Measurements from ENCODE around the gene SENP2. TPM values are rescaled to one million over a fixed set of nuclear protein-coding genes. Genes with fewer than 3 reads are reported as not detected.

SENP2 gene
- total RNA-seq, 3 donors from 2014 or later = 27.1 to 40.5 (median 28.4) TPM

DNA sequence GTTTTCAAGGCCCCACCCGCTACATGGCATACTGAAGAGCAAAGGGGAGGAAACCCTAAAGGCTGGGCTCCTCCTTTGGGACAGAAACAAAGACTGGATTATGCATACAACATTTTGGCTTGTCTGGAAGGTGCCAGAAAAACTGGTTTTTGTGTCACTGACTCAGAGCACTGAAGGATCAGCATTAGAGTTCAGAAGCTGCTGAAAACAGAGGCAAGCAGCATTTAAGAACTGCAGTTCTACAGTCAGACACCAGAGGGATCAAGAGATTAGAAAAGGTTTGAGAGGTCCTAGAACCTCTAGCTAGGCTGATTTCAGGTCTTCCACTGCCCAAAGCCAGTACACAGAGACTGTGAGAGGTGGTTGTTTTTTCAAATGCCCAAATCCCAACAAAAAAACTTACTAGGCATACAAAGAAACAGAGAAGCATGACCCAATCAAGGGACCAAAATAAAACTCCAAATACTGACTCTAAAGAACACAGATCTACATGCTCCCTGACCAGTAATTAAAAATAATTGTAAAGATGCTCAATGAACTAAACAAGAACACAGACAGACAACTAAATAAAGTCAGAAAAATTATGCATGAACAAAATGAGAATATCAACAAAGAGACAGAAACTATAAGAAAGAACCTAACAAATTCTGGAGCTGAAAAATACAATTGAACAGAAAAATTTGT is 91.2 kb downstream of the SENP2 start:
- DNase-seq (peak in 1 of 3 donors; percentile 75), ATAC-seq (peak; percentile 86)
- intact Hi-C loops (cut with DNase I, micrococcal nuclease) = loop anchor here in 1 of 2 donors (5.0 kb wide), 1 partner anchor 90 kb away; no protein-coding TSS in a partner anchor
- Histone ChIP-seq H3K36me3 (ENCODE audit: low read depth) (peaks cover 4% of the 10 kb centered on the region), H3K4me1 (ENCODE audit: low read depth) (no peaks in the 10 kb centered on the region), H3K9me3 (no peaks in the 10 kb centered on the region), H3K4me3 (no peak overlapping the region)
- TF ChIP-seq, protein P1, sequence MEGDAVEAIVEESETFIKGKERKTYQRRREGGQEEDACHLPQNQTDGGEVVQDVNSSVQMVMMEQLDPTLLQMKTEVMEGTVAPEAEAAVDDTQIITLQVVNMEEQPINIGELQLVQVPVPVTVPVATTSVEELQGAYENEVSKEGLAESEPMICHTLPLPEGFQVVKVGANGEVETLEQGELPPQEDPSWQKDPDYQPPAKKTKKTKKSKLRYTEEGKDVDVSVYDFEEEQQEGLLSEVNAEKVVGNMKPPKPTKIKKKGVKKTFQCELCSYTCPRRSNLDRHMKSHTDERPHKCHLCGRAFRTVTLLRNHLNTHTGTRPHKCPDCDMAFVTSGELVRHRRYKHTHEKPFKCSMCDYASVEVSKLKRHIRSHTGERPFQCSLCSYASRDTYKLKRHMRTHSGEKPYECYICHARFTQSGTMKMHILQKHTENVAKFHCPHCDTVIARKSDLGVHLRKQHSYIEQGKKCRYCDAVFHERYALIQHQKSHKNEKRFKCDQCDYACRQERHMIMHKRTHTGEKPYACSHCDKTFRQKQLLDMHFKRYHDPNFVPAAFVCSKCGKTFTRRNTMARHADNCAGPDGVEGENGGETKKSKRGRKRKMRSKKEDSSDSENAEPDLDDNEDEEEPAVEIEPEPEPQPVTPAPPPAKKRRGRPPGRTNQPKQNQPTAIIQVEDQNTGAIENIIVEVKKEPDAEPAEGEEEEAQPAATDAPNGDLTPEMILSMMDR (IDR thresholded peaks at IDR 0.05) = peak; percentile 33

DNA sequence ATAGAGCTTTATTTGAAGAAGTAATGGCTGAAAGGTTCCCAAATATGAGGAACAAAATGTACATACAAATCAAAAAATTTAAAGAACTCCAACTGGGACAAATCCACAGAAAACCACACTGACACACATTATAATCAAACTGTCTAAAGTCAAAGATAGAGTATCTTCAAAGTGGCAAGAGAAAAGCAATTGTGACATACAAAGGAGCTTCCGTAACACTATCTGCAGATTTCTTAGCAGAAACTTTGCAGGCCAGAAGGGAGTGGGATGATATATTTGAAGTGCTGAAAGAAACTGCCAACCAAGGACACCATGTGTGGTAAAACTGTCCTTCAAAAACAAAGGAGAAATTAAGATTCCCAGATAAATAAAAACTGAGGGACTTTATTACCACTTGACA is 91.9 kb downstream of the SENP2 start:
- Histone ChIP-seq H3K4me3 (no peak overlapping the region), H3K9me3 (no peaks in the 10 kb centered on the region), H3K4me1 (ENCODE audit: low read depth) (no peaks in the 10 kb centered on the region), H3K36me3 (ENCODE audit: low read depth) (peaks cover 4% of the 10 kb centered on the region)
- ATAC-seq = no peak
- intact Hi-C loops (cut with DNase I, micrococcal nuclease) = loop anchor here in 1 of 2 donors (5.0 kb wide), 1 partner anchor 89 kb away; no protein-coding TSS in a partner anchor
- DNase-seq = no peak
- TF ChIP-seq, protein P1 (IDR thresholded peaks at IDR 0.05) = no peak

DNA sequence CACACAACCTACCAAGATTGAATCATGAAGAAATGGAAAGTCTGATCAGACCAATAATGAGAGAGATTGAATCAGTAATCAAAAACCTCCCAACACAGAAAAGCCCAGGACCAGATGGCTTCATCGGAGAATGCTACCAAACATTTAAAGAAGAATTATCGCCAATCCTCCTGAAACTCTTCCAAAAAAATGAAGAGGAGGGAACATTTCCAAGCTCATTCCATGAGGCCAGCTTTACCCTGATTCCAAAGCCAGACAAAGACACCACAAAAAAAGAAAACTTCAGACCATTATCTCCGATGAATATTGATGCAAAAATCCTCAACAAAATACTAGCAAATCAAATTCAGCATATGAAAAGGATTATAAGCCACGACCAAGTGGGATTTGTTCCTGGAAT is 94.1 kb downstream of the SENP2 start:
- DNase-seq (no peak), ATAC-seq (no peak)
- Histone ChIP-seq H3K4me3 (no peak overlapping the region), H3K4me1 (ENCODE audit: low read depth) (no peaks in the 10 kb centered on the region), H3K36me3 (ENCODE audit: low read depth) (peaks cover 4% of the 10 kb centered on the region), H3K9me3 (no peaks in the 10 kb centered on the region)
- TF ChIP-seq, protein P1 (IDR thresholded peaks at IDR 0.05) = no peak
- intact Hi-C loops (cut with DNase I, micrococcal nuclease) = no loop called here

Other genes with a start within 250 kb of the SENP2 start
- 10 to 100 TPM; 36.4 to 61.0 (median 45.9) TPM for gene MAP3K13, start 223.2 kb upstream of the SENP2 start, total RNA-seq
- gene TMEM41A, start 87.3 kb upstream of the SENP2 start, total RNA-seq = 10 to 100 TPM; 13.1 to 14.4 (median 14.4) TPM
- 100 to 1,000 TPM in 2 of 3 donors, 10 to 100 TPM in 1; 46.3 to 165 (median 122) TPM for gene LIPH, start 33.7 kb upstream of the SENP2 start, total RNA-seq
- gene IGF2BP2, start 238.7 kb downstream of the SENP2 start, total RNA-seq = 10 to 100 TPM; 26.7 to 67.4 (median 42.1) TPM